Activated B cell treated with CpG ODN at 0.5 μM for 24 hours (primary cell): Measurements from ENCODE around the gene STIM1. TPM values are rescaled to one million over a fixed set of nuclear protein-coding genes. Genes with fewer than 3 reads are reported as not detected.

Experiments
- ATAC-seq: fragments of 200-7000 bp; cut with Tn5 transposase; one replicate; pipeline ENCODE4 v1.10.0; 2021; ENCODE audit warnings: low read depth, mild to moderate bottlenecking, moderate library complexity
- CTCF ChIA-PET: fragments of 350-600 bp; sonication (Branson Sonifier 250); formaldehyde crosslinking; loops from one replicate; lab custom pipeline; 2021; ENCODE audit warnings: antibody characterized with exemption; lab: Charles Lee
- POLR2A ChIA-PET: fragments of 350-600 bp; sonication (Branson Sonifier 250); formaldehyde crosslinking; loops from one replicate; lab custom pipeline; 2021; ENCODE audit warnings: antibody characterized with exemption; lab: Charles Lee
- DNase-seq: peaks from one replicate; pipeline ENCODE4 v3.0.0; 2022
- H3K27ac Mint-ChIP-seq: one replicate; pipeline ENCODE4 v1.8.0; 2020; ENCODE audit warnings: mixed read lengths
- H3K27me3 Mint-ChIP-seq: one replicate; pipeline ENCODE4 v1.8.0; 2021; ENCODE audit warnings: mixed read lengths
- H3K36me3 Mint-ChIP-seq: one replicate; pipeline ENCODE4 v1.8.0; 2021; ENCODE audit warnings: low read depth, mixed read lengths
- H3K4me1 Mint-ChIP-seq: one replicate; pipeline ENCODE4 v1.8.0; 2021; ENCODE audit warnings: mixed read lengths
- H3K4me3 Mint-ChIP-seq: one replicate; pipeline ENCODE4 v1.8.0; 2020; ENCODE audit warnings: mild to moderate bottlenecking, mixed read lengths
- H3K9me3 Mint-ChIP-seq: one replicate; pipeline ENCODE4 v1.8.0; 2020; ENCODE audit warnings: mixed read lengths
- intact Hi-C: fragments of 100-400 bp; cut with micrococcal nuclease; formaldehyde crosslinking; loops from one replicate; pipeline ENCODE4 v1.15.1; 2024
- total RNA-seq: library from RNA; stranded (reverse); gene quantifications from 2 replicates; pipeline ENCODE4 v1.2.3, GENCODE V29; 2022
- TF ChIP-seq, protein P1 (sequence below): fragments of 200-600 bp; IDR thresholded peaks from one replicate; pipeline ENCODE4 v1.8.0; 2022; ENCODE audit warnings: antibody characterized with exemption, mild to moderate bottlenecking

STIM1 gene
- total RNA-seq, 1 donor from 2014 or later: 38.4 TPM

- POLR2A ChIA-PET: interaction anchor here (1.1 to 2.6 kb wide), 2 partner anchors 103 to 116 kb away, joined by 3 to 5 read pairs; no protein-coding TSS in a partner anchor
- H3K9me3 Mint-ChIP-seq: no peaks in the 10 kb centered on the region
- no peak for DNase-seq
- CTCF ChIA-PET: interaction anchor here (1.0 to 3.6 kb wide), 4 partner anchors 63 to 109 kb away, joined by 3 to 34 read pairs (median 9); partner anchors contain the start of gene STIM1
- H3K27me3 Mint-ChIP-seq: no peaks in the 10 kb centered on the region
- TF ChIP-seq, protein P1, sequence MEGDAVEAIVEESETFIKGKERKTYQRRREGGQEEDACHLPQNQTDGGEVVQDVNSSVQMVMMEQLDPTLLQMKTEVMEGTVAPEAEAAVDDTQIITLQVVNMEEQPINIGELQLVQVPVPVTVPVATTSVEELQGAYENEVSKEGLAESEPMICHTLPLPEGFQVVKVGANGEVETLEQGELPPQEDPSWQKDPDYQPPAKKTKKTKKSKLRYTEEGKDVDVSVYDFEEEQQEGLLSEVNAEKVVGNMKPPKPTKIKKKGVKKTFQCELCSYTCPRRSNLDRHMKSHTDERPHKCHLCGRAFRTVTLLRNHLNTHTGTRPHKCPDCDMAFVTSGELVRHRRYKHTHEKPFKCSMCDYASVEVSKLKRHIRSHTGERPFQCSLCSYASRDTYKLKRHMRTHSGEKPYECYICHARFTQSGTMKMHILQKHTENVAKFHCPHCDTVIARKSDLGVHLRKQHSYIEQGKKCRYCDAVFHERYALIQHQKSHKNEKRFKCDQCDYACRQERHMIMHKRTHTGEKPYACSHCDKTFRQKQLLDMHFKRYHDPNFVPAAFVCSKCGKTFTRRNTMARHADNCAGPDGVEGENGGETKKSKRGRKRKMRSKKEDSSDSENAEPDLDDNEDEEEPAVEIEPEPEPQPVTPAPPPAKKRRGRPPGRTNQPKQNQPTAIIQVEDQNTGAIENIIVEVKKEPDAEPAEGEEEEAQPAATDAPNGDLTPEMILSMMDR: no peak
- no peak overlapping the region for H3K4me3 Mint-ChIP-seq
- peaks cover 73% of the 10 kb centered on the region for H3K4me1 Mint-ChIP-seq
- H3K27ac Mint-ChIP-seq: no peak overlapping the region
- intact Hi-C loops: loop anchor here (5.0 kb wide), 1 partner anchor 35 kb away; no protein-coding TSS in a partner anchor
- no peak for ATAC-seq
- no peaks in the 10 kb centered on the region for H3K36me3 Mint-ChIP-seq
These were observed 102.0 kb downstream of the STIM1 start for GRCh38 chr11:3957437-3957836.

DNA sequence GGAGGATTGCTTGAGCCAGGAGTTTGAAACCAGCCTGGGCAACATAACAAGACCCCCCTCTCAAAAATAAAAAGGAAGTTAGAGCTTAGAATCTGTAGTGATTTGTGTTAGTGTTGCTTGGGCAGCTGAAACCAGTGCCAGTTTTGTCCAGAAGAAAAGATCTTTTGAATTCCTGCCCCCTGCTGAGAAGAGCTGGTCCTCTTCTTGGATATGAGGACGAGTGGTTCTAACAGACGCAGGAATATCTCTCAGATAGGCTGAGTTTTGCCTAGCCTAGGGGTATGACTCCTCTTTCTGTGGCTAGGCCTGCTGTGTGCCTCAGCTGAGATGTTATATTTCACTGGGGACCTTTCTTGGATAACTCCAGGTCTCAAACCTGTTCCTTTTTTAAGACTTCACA is 102.8 kb downstream of the STIM1 start:
- ChIA-PET CTCF (interaction anchor here (1.0 to 3.6 kb wide), 5 partner anchors 64 to 109 kb away, joined by 3 to 34 read pairs (median 4); partner anchors contain the start of gene STIM1), POLR2A (interaction anchor here (1.1 to 2.6 kb wide), 3 partner anchors 85 to 117 kb away, joined by 3 to 5 read pairs (median 4); no protein-coding TSS in a partner anchor)
- H3K4me1 Mint-ChIP-seq: peaks cover 67% of the 10 kb centered on the region
- ATAC-seq (no peak), DNase-seq (no peak)
- intact Hi-C loops: loop anchor here (2.0 to 5.0 kb wide), 2 partner anchors 36 to 63 kb away; no protein-coding TSS in a partner anchor
- no peaks in the 10 kb centered on the region for H3K9me3 Mint-ChIP-seq
- H3K27ac Mint-ChIP-seq: no peak overlapping the region
- TF ChIP-seq, protein P1: no peak
- no peaks in the 10 kb centered on the region for H3K27me3 Mint-ChIP-seq
- H3K36me3 Mint-ChIP-seq: no peaks in the 10 kb centered on the region
- H3K4me3 Mint-ChIP-seq: no peak overlapping the region

DNA sequence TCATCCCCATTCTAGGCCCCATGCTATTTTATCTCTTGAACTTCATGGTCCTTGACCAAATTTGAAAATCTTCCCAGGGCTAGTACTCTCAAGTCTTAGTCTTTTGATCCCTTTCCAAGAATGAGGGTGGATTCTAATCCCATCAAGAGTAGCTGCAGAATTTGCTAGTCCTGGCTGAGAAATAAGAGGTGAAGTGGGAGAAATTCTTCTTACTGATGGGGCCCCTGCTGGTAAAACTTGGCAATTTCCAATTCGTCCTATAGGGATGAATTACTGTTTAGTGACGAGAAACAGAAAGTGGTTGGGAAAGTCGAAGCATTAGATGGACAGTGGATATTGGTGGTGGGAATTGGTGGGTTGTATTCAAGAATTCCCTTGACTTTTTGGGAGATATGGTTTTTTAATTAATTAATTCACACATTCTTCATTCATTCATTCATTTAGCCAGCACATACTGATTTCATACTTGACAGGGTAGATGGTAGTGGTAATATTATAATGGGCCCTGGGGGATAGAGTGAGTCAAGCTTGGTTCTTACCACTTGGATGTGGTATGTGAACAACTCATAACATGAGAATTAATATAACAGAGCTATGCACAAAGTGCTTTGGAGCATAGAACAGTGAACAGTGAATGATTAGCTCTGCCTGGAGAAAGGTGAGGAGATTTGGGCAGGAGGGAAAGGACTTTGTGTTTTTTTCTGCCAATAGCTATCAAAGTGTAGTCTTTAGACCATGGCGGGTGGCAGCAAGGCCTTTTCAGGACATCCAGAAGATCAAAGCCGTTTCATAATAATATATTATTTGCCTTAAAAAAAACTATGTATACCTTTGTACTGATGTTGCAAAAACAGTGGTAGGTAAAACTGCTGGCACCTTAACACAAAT is 103.8 kb downstream of the STIM1 start:
- DNase-seq (no peak), ATAC-seq (peak; percentile 92)
- POLR2A ChIA-PET: interaction anchor here (1.0 to 2.9 kb wide), 4 partner anchors 44 to 118 kb away, joined by 4 to 23 read pairs (median 6); partner anchors contain the start of gene STIM1

GRCh38 chr11:3959903-3960265 is 104.4 kb downstream of the STIM1 start:
- ATAC-seq (no peak), DNase-seq (no peak)
- intact Hi-C loops: loop anchor here (1.0 to 5.0 kb wide), 3 partner anchors 38 to 106 kb away; no protein-coding TSS in a partner anchor
- no peak overlapping the region for H3K4me3 Mint-ChIP-seq
- peaks cover 53% of the 10 kb centered on the region for H3K4me1 Mint-ChIP-seq
- ChIA-PET POLR2A (interaction anchor here (1.0 to 2.9 kb wide), 3 partner anchors 45 to 105 kb away, joined by 4 to 23 read pairs (median 6); partner anchors contain the start of gene STIM1), CTCF (interaction anchor here (1.2 to 3.6 kb wide), 5 partner anchors 105 to 114 kb away, joined by 4 to 34 read pairs (median 7); partner anchors contain the start of gene STIM1)
- H3K36me3 Mint-ChIP-seq: no peaks in the 10 kb centered on the region
- H3K27me3 Mint-ChIP-seq: no peaks in the 10 kb centered on the region
- H3K27ac Mint-ChIP-seq: no peak overlapping the region
- H3K9me3 Mint-ChIP-seq: no peaks in the 10 kb centered on the region
- TF ChIP-seq, protein P1: no peak

More for the DNA sequence above, 103.8 kb downstream of the STIM1 start:
- H3K9me3 Mint-ChIP-seq: no peaks in the 10 kb centered on the region
- peak overlapping the region; percentile 38 for H3K27ac Mint-ChIP-seq
- no peaks in the 10 kb centered on the region for H3K27me3 Mint-ChIP-seq
- TF ChIP-seq, protein P1: no peak
- intact Hi-C loops: loop anchor here (1.0 to 5.0 kb wide), 3 partner anchors 37 to 105 kb away; no protein-coding TSS in a partner anchor
- H3K4me1 Mint-ChIP-seq: peaks cover 60% of the 10 kb centered on the region
- H3K4me3 Mint-ChIP-seq: no peak overlapping the region
- H3K36me3 Mint-ChIP-seq: no peaks in the 10 kb centered on the region
- CTCF ChIA-PET: interaction anchor here (1.0 to 3.6 kb wide), 5 partner anchors 97 to 114 kb away, joined by 3 to 34 read pairs (median 7); partner anchors contain the start of gene STIM1
